ENCODE data around the gene KBTBD8.

The KBTBD8 gene

DNA sequence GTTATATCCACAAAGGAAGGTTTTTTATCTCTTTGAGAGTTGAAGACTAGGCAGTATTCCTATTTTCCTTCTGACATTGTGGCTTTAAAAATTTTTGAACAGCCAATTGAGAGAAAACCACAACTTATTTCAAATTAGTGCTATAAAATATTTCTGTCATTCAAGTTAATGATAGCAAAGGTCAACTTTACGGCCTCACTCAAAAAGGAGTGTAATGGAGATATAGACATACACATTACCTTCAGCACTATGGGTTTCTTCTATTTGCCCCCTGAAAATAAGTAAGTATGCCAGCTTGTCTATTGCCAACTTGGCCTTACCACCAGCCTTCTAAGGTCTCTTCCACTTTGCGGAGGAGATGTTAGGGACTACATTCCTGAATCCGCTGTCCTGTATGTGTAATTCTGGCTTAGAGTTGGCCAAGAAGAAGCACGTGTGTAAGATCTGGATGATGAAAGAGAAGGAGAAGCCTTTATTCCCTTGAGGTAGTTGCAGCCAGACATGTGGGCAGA lies 44.1 kb upstream of the KBTBD8 start:
- no peak overlapping the region for H3K27ac ChIP-seq
- H3K9me3 ChIP-seq (ENCODE audit: control insufficient read depth, low read length): no peaks in the 10 kb centered on the region
- H3K27me3 ChIP-seq (ENCODE audit: control insufficient read depth, insufficient read depth, low read length): no peaks in the 10 kb centered on the region
- no peaks in the 10 kb centered on the region for H3K36me3 ChIP-seq (ENCODE audit: control insufficient read depth, insufficient read depth, low read length)
- H3K4me3 ChIP-seq (ENCODE audit: low read depth, low read length): no peak overlapping the region
- no peaks in the 10 kb centered on the region for H3K79me2 ChIP-seq
- H2AFZ ChIP-seq: no peak overlapping the region
- no peaks in the 10 kb centered on the region for H3K4me1 ChIP-seq
- no peak overlapping the region for H3K9ac ChIP-seq
- no peak overlapping the region for H3K4me2 ChIP-seq (ENCODE audit: low read length)
- no peak for TF ChIP-seq CTCF (IDR thresholded peaks at IDR 0.05)

- no peak for TF ChIP-seq CTCF (IDR thresholded peaks at IDR 0.05)
- H3K36me3 ChIP-seq (ENCODE audit: control insufficient read depth, insufficient read depth, low read length): no peaks in the 10 kb centered on the region
These were observed 41.4 kb upstream of the KBTBD8 start for GRCh38 chr3:66956742-66957141.

DNA sequence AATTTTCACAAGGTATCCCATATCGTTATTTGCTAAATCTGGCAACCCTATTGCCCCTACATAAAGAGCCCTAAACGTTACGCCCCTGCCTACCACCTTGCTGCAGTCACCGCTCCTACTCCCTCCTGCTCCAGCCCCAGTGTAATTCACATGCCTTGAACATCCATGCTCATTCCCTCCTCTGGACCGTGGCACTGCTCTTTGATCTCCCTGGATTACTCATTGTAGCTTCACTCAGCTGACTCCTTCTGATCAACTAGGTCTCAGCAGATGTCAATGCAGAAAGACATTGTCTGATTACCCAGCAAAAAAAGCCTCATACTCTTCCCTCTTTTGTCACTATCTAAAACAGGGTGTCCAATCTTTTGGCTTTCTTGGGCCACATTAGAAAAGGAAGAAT lies 40.7 kb upstream of the KBTBD8 start:
- no peak overlapping the region for H3K4me2 ChIP-seq (ENCODE audit: low read length)
- TF ChIP-seq CTCF (IDR thresholded peaks at IDR 0.05): no peak
- H3K36me3 ChIP-seq (ENCODE audit: control insufficient read depth, insufficient read depth, low read length): no peaks in the 10 kb centered on the region
- H3K4me1 ChIP-seq: no peaks in the 10 kb centered on the region
- no peaks in the 10 kb centered on the region for H3K27me3 ChIP-seq (ENCODE audit: control insufficient read depth, insufficient read depth, low read length)
- no peak overlapping the region for H3K27ac ChIP-seq
- no peak overlapping the region for H2AFZ ChIP-seq
- no peak overlapping the region for H3K4me3 ChIP-seq (ENCODE audit: low read depth, low read length)
- no peak overlapping the region for H3K9ac ChIP-seq
- no peaks in the 10 kb centered on the region for H3K9me3 ChIP-seq (ENCODE audit: control insufficient read depth, low read length)
- no peaks in the 10 kb centered on the region for H3K79me2 ChIP-seq

More at GRCh38 chr3:66956742-66957141, 41.4 kb upstream of the KBTBD8 start:
- H3K4me2 ChIP-seq (ENCODE audit: low read length): no peak overlapping the region
- H3K27me3 ChIP-seq (ENCODE audit: control insufficient read depth, insufficient read depth, low read length): no peaks in the 10 kb centered on the region
- no peak overlapping the region for H3K4me3 ChIP-seq (ENCODE audit: low read depth, low read length)
- no peak overlapping the region for H3K27ac ChIP-seq
- no peak overlapping the region for H2AFZ ChIP-seq
- no peak overlapping the region for H3K9ac ChIP-seq
- H3K9me3 ChIP-seq (ENCODE audit: control insufficient read depth, low read length): no peaks in the 10 kb centered on the region
- no peaks in the 10 kb centered on the region for H3K79me2 ChIP-seq
- H3K4me1 ChIP-seq: no peaks in the 10 kb centered on the region

GRCh38 chr3:66958067-66958466 lies 40.0 kb upstream of the KBTBD8 start:
- no peaks in the 10 kb centered on the region for H3K4me1 ChIP-seq
- no peak overlapping the region for H3K4me2 ChIP-seq (ENCODE audit: low read length)
- H3K9ac ChIP-seq: no peak overlapping the region
- H2AFZ ChIP-seq: no peak overlapping the region
- H3K79me2 ChIP-seq: no peaks in the 10 kb centered on the region
- H3K9me3 ChIP-seq (ENCODE audit: control insufficient read depth, low read length): no peaks in the 10 kb centered on the region
- no peaks in the 10 kb centered on the region for H3K36me3 ChIP-seq (ENCODE audit: control insufficient read depth, insufficient read depth, low read length)
- no peak overlapping the region for H3K4me3 ChIP-seq (ENCODE audit: low read depth, low read length)
- no peak for TF ChIP-seq CTCF (IDR thresholded peaks at IDR 0.05)
- H3K27me3 ChIP-seq (ENCODE audit: control insufficient read depth, insufficient read depth, low read length): no peaks in the 10 kb centered on the region
- H3K27ac ChIP-seq: no peak overlapping the region

DNA sequence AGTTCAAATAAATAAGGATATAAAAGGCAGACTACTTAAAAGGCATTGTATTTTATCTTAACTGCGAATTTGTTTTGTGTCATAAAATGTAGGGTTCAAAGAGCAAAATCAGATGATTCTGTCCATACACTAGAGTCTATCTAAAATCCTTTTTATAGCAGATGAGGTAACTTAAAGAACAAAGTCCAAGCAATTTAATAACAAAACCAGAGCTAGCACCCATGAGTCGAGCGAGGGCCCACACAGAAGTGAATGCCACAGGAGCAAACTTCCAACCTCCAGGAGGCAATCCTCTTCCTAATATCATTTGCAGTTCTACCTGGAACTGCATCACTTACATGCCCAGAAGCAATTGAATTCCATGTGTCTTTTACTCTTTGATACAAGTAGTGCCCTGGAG lies 35.4 kb upstream of the KBTBD8 start:
- no peak for TF ChIP-seq CTCF (IDR thresholded peaks at IDR 0.05)
- Histone ChIP-seq H3K27me3 (ENCODE audit: control insufficient read depth, insufficient read depth, low read length) (no peaks in the 10 kb centered on the region), H3K4me3 (ENCODE audit: low read depth, low read length) (no peak overlapping the region), H3K27ac (no peak overlapping the region), H3K4me2 (ENCODE audit: low read length) (no peak overlapping the region), H3K4me1 (no peaks in the 10 kb centered on the region), H3K36me3 (ENCODE audit: control insufficient read depth, insufficient read depth, low read length) (no peaks in the 10 kb centered on the region), H3K9me3 (ENCODE audit: control insufficient read depth, low read length) (no peaks in the 10 kb centered on the region), H3K79me2 (no peaks in the 10 kb centered on the region), H2AFZ (no peak overlapping the region), H3K9ac (no peak overlapping the region)

Measured in parathyroid adenoma (tissue), 2 donors.